ENCODE data around the gene SHROOM4.

SHROOM4 gene

GRCh38 chrX:50618788-50619558 is 195.0 kb downstream of the SHROOM4 start:
- Histone ChIP-seq H3K27me3 (replicated peaks; ENCODE audit: control insufficient read depth, insufficient read depth, low read length) (no peaks in the 10 kb centered on the region), H3K4me3 (replicated peaks; ENCODE audit: low read depth, low read length) (no peak overlapping the region), H3K36me3 (ENCODE audit: control insufficient read depth, insufficient read depth, low read length) (no peaks in the 10 kb centered on the region)
- DNase-seq (ENCODE audit: extremely low read depth, insufficient read length) = no peak
- no peak for TF ChIP-seq CTCF (IDR thresholded peaks at IDR 0.05; ENCODE audit: insufficient read depth, low read length, poor library complexity, severe bottlenecking)

- DNase-seq (ENCODE audit: extremely low read depth, insufficient read length) = no peak
- Histone ChIP-seq H3K4me3 (replicated peaks; ENCODE audit: low read depth, low read length) (no peak overlapping the region), H3K27me3 (replicated peaks; ENCODE audit: control insufficient read depth, insufficient read depth, low read length) (no peaks in the 10 kb centered on the region), H3K36me3 (ENCODE audit: control insufficient read depth, insufficient read depth, low read length) (no peaks in the 10 kb centered on the region)
- TF ChIP-seq CTCF (IDR thresholded peaks at IDR 0.05; ENCODE audit: insufficient read depth, low read length, poor library complexity, severe bottlenecking) = no peak
Measured at GRCh38 chrX:50617183-50617582, 196.8 kb downstream of the SHROOM4 start.

- no peak for DNase-seq (ENCODE audit: extremely low read depth, insufficient read length)
- no peak overlapping the region for H3K4me3 ChIP-seq (replicated peaks; ENCODE audit: low read depth, low read length)
- no peaks in the 10 kb centered on the region for H3K27me3 ChIP-seq (replicated peaks; ENCODE audit: control insufficient read depth, insufficient read depth, low read length)
- no peaks in the 10 kb centered on the region for H3K36me3 ChIP-seq (ENCODE audit: control insufficient read depth, insufficient read depth, low read length)
- TF ChIP-seq CTCF (IDR thresholded peaks at IDR 0.05; ENCODE audit: insufficient read depth, low read length, poor library complexity, severe bottlenecking) = no peak
Measured at GRCh38 chrX:50615570-50616158, 198.3 kb downstream of the SHROOM4 start.

GRCh38 chrX:50614460-50614859 is 199.5 kb downstream of the SHROOM4 start:
- Histone ChIP-seq H3K36me3 (ENCODE audit: control insufficient read depth, insufficient read depth, low read length) (no peaks in the 10 kb centered on the region), H3K4me3 (replicated peaks; ENCODE audit: low read depth, low read length) (no peak overlapping the region), H3K27me3 (replicated peaks; ENCODE audit: control insufficient read depth, insufficient read depth, low read length) (no peaks in the 10 kb centered on the region)
- no peak for DNase-seq (ENCODE audit: extremely low read depth, insufficient read length)
- no peak for TF ChIP-seq CTCF (IDR thresholded peaks at IDR 0.05; ENCODE audit: insufficient read depth, low read length, poor library complexity, severe bottlenecking)

- no peak overlapping the region for H3K4me3 ChIP-seq (replicated peaks; ENCODE audit: low read depth, low read length)
- no peaks in the 10 kb centered on the region for H3K27me3 ChIP-seq (replicated peaks; ENCODE audit: control insufficient read depth, insufficient read depth, low read length)
- no peak for DNase-seq (ENCODE audit: extremely low read depth, insufficient read length)
- H3K36me3 ChIP-seq (ENCODE audit: control insufficient read depth, insufficient read depth, low read length) = no peaks in the 10 kb centered on the region
- TF ChIP-seq CTCF (IDR thresholded peaks at IDR 0.05; ENCODE audit: insufficient read depth, low read length, poor library complexity, severe bottlenecking) = no peak
Measured at GRCh38 chrX:50613846-50614245, 200.1 kb downstream of the SHROOM4 start.

Measured in GM06990 (cell line).